Measurements from ENCODE around the gene CDC37.
"Not testable (repeated sequence)": the region's sequence is repeated elsewhere in the genome, so short reads cannot be mapped to it uniquely, and the experiment has no call there.

The CDC37 gene

GRCh38 chr19:10393137-10393536 lies 10.2 kb downstream of the CDC37 start:
- DNase-seq = no peak

GRCh38 chr19:10392120-10392519 lies 11.2 kb downstream of the CDC37 start:
- DNase-seq = no peak

GRCh38 chr19:10390652-10391286 lies 12.6 kb downstream of the CDC37 start:
- peak; percentile 48 for DNase-seq

GRCh38 chr19:10389863-10390262 lies 13.5 kb downstream of the CDC37 start:
- DNase-seq = no peak

GRCh38 chr19:10388957-10389356 lies 14.4 kb downstream of the CDC37 start:
- peak; percentile 68 for DNase-seq

GRCh38 chr19:10384580-10384979 lies 18.8 kb downstream of the CDC37 start:
- DNase-seq = no peak

GRCh38 chr19:10383223-10383499 lies 20.2 kb downstream of the CDC37 start:
- DNase-seq = not testable (repeated sequence)

- DNase-seq = peak; percentile 99
Measured at GRCh38 chr19:10380313-10381102, 22.8 kb downstream of the CDC37 start, which contains the start of gene TYK2. Gene TYK2 (minus strand): TSS chr19:10380572. CDS start chr19:10378406, 2,166 bp downstream.

GRCh38 chr19:10379880-10380312 lies 23.4 kb downstream of the CDC37 start:
- no peak for DNase-seq

- DNase-seq = no peak
Measured at GRCh38 chr19:10378124-10378523, 25.2 kb downstream of the CDC37 start.

GRCh38 chr19:10377140-10377640 lies 26.2 kb downstream of the CDC37 start:
- DNase-seq = not testable (repeated sequence)

- no peak for DNase-seq
Measured at GRCh38 chr19:10374931-10375330, 28.4 kb downstream of the CDC37 start.

- DNase-seq = no peak
Measured at GRCh38 chr19:10372690-10373089, 30.7 kb downstream of the CDC37 start.

GRCh38 chr19:10368101-10368803 lies 35.1 kb downstream of the CDC37 start:
- DNase-seq = no peak

- not testable (repeated sequence) for DNase-seq
Measured at GRCh38 chr19:10366950-10367512, 36.3 kb downstream of the CDC37 start.

GRCh38 chr19:10365518-10365917 lies 37.8 kb downstream of the CDC37 start:
- no peak for DNase-seq

- no peak for DNase-seq
Measured at GRCh38 chr19:10364644-10365043, 38.7 kb downstream of the CDC37 start.

GRCh38 chr19:10363789-10364281 lies 39.5 kb downstream of the CDC37 start:
- DNase-seq = no peak

GRCh38 chr19:10362259-10362658 lies 41.1 kb downstream of the CDC37 start:
- DNase-seq = no peak

- DNase-seq = no peak
Measured at GRCh38 chr19:10361569-10362011, 41.8 kb downstream of the CDC37 start.

- DNase-seq = no peak
Measured at GRCh38 chr19:10356431-10356830, 46.9 kb downstream of the CDC37 start.

- DNase-seq = peak; percentile 22
Measured at GRCh38 chr19:10353793-10354391, 49.5 kb downstream of the CDC37 start.
